Measurements from ENCODE around the gene TIAL1. TPM values are rescaled to one million over a fixed set of nuclear protein-coding genes. Genes with fewer than 3 reads are reported as not detected.

TIAL1 gene
- total and polyA plus RNA-seq, 2 donors (not counting 3 experiments of a cell fraction or from before 2014, with no cell fraction given): 57.7 to 150 TPM

- intact Hi-C loops (cut with micrococcal nuclease): no loop called here
- FAIRE-seq (no peak), DNase-seq (ENCODE audit: low read depth, low spot score) (no peak)
- TF ChIP-seq CTCF (IDR thresholded peaks at IDR 0.05; ENCODE audit: extremely low read depth in 1 of 2, insufficient read depth in 1 of 2, low read depth in 1 of 2, low read length in 2 of 2): no peak
- no peak for TF ChIP-seq POLR2A (IDR thresholded peaks at IDR 0.05; ENCODE audit: low read depth, low read length)
- Histone ChIP-seq H3K27ac (ENCODE audit: insufficient read depth, low read depth, low read length) (no peak overlapping the region), H3K79me2 (ENCODE audit: control insufficient read depth, insufficient read depth, low read length) (no peaks in the 10 kb centered on the region), H4K20me1 (replicated peaks; ENCODE audit: control insufficient read depth, extremely low read depth, insufficient read depth, low read length) (no peaks in the 10 kb centered on the region), H3K9ac (replicated peaks; ENCODE audit: extremely low read depth, insufficient read depth, low read length) (no peak overlapping the region), H3K4me1 (ENCODE audit: control insufficient read depth, extremely low read depth, insufficient read depth, low read length) (peaks cover 4% of the 10 kb centered on the region), H3K4me2 (ENCODE audit: insufficient read depth, low read length) (no peak overlapping the region), H3K9me1 (replicated peaks; ENCODE audit: control insufficient read depth, extremely low read depth, insufficient read depth, low read length) (no peaks in the 10 kb centered on the region), H3K27me3 (ENCODE audit: control insufficient read depth in 2 of 2, insufficient read depth in 2 of 2, low read length in 2 of 2) (no peaks in the 10 kb centered on the region), H3K36me3 (ENCODE audit: control insufficient read depth in 2 of 2, extremely low read depth in 1 of 2, insufficient read depth in 2 of 2, low read length in 2 of 2) (no peaks in the 10 kb centered on the region), H3K4me3 (replicated peaks in 1 of 3; ENCODE audit: insufficient read depth in 1 of 3, low read depth in 1 of 3, low read length in 3 of 3) (no peak overlapping the region), H3K9me3 (replicated peaks; ENCODE audit: control insufficient read depth, insufficient read depth, low read length) (no peaks in the 10 kb centered on the region), H2AFZ (ENCODE audit: low read depth, low read length) (no peak overlapping the region)
- CTCF ChIA-PET: interaction anchor here (1.3 to 1.5 kb wide), 5 partner anchors 12 to 137 kb away, joined by 3 to 8 read pairs (median 5); no protein-coding TSS in a partner anchor
- BruUV-seq (replicated peaks): no TSS peak
- POLR2A ChIA-PET: interaction anchor here (0.7 kb wide), 1 partner anchor 28 kb away, joined by 3 read pairs; no protein-coding TSS in a partner anchor
- dilution Hi-C loops (cut with MboI; ENCODE audit: extremely low pct_ligation_motif_present, low sequenced_read_pairs): no loop called here
Observed at GRCh38 chr10:119537953-119538630, 58.7 kb downstream of the TIAL1 start.

- CTCF ChIA-PET: interaction anchor here (0.5 to 1.4 kb wide), 2 partner anchors 47 to 1143 kb away, joined by 4 to 5 read pairs; no protein-coding TSS in a partner anchor
- POLR2A ChIA-PET: no interaction called here
- BruUV-seq (replicated peaks): no TSS peak
- Histone ChIP-seq H3K36me3 (ENCODE audit: control insufficient read depth in 2 of 2, extremely low read depth in 1 of 2, insufficient read depth in 2 of 2, low read length in 2 of 2) (no peaks in the 10 kb centered on the region), H3K9me3 (replicated peaks; ENCODE audit: control insufficient read depth, insufficient read depth, low read length) (no peaks in the 10 kb centered on the region), H3K4me3 (replicated peaks in 1 of 3; ENCODE audit: insufficient read depth in 1 of 3, low read depth in 1 of 3, low read length in 3 of 3) (no peak overlapping the region), H3K4me1 (ENCODE audit: control insufficient read depth, extremely low read depth, insufficient read depth, low read length) (no peaks in the 10 kb centered on the region), H3K4me2 (ENCODE audit: insufficient read depth, low read length) (no peak overlapping the region), H3K27ac (ENCODE audit: insufficient read depth, low read depth, low read length) (no peak overlapping the region), H3K79me2 (ENCODE audit: control insufficient read depth, insufficient read depth, low read length) (no peaks in the 10 kb centered on the region), H2AFZ (ENCODE audit: low read depth, low read length) (no peak overlapping the region), H4K20me1 (replicated peaks; ENCODE audit: control insufficient read depth, extremely low read depth, insufficient read depth, low read length) (no peaks in the 10 kb centered on the region), H3K9me1 (replicated peaks; ENCODE audit: control insufficient read depth, extremely low read depth, insufficient read depth, low read length) (no peaks in the 10 kb centered on the region), H3K9ac (replicated peaks; ENCODE audit: extremely low read depth, insufficient read depth, low read length) (no peak overlapping the region), H3K27me3 (ENCODE audit: control insufficient read depth in 2 of 2, insufficient read depth in 2 of 2, low read length in 2 of 2) (no peaks in the 10 kb centered on the region)
- no peak for DNase-seq (ENCODE audit: low read depth, low spot score)
- intact Hi-C loops (cut with micrococcal nuclease): no loop called here
- dilution Hi-C loops (cut with MboI; ENCODE audit: extremely low pct_ligation_motif_present, low sequenced_read_pairs): no loop called here
- FAIRE-seq: no peak
- TF ChIP-seq POLR2AphosphoS5 (IDR thresholded peaks at IDR 0.05; ENCODE audit: insufficient read depth, low read depth, low read length): no peak
- no peak for TF ChIP-seq FOS (IDR thresholded peaks at IDR 0.05; ENCODE audit: borderline replicate concordance, insufficient read depth, low read length)
- TF ChIP-seq JUN (IDR thresholded peaks at IDR 0.05; ENCODE audit: borderline replicate concordance, insufficient read depth, insufficient read length, low read depth): no peak
- TF ChIP-seq MYC (IDR thresholded peaks at IDR 0.05; ENCODE audit: low read depth, low read length): no peak
- TF ChIP-seq MAX (IDR thresholded peaks at IDR 0.05; ENCODE audit: insufficient read depth, insufficient read length): no peak
- no peak for TF ChIP-seq CTCF (IDR thresholded peaks at IDR 0.05; ENCODE audit: extremely low read depth in 1 of 2, insufficient read depth in 1 of 2, low read depth in 1 of 2, low read length in 2 of 2)
- no peak for TF ChIP-seq POLR2A (IDR thresholded peaks at IDR 0.05; ENCODE audit: low read depth, low read length)
Observed at GRCh38 chr10:119536508-119537025, 60.2 kb downstream of the TIAL1 start.

All from endothelial cell of umbilical vein (primary cell).